Caco-2 (cell line): Measurements from ENCODE around the gene RBPMS2. TPM values are rescaled to one million over a fixed set of nuclear protein-coding genes. Genes with fewer than 3 reads are reported as not detected.
A peak's percentile ranks its signal among the peaks of the same experiment; 100 is the strongest.

ENCODE experiments used
- Bru-seq: library from RNA; stranded (reverse); fragments of 400-500 nt; gene quantifications from one replicate; lab custom pipeline; 2021; lab: Mats Ljungman, UMichigan
- BruChase-seq, 2 experiments: library from RNA; stranded (reverse); fragments of 400-500 nt; gene quantifications; one replicate each; lab custom pipeline; 2021; lab: Mats Ljungman, UMichigan
- BruUV-seq: library from RNA; stranded (reverse); fragments of 400-500 nt; replicated peaks from 2 replicates; lab custom pipeline; 2021; lab: Mats Ljungman, UMichigan
- CTCF ChIA-PET: fragments of 300-600 bp; sonication (Branson Sonifier 250); formaldehyde crosslinking; loops from one replicate; lab custom pipeline; 2022; ENCODE audit warnings: antibody characterized with exemption; lab: Charles Lee
- POLR2A ChIA-PET: fragments of 300-600 bp; sonication (Branson Sonifier 250); formaldehyde crosslinking; loops from one replicate; lab custom pipeline; 2022; ENCODE audit warnings: antibody characterized with exemption; lab: Charles Lee
- DNase-seq, 2 experiments: peaks; one replicate each; pipeline versions ENCODE4 v3.0.0 to v3.0.0-alpha.2; 2020 to 2022
- H3K27me3 ChIP-seq: replicated peaks from 2 replicates; pipeline ENCODE4 v1.6.0; 2011; ENCODE audit warnings: low read length; ENCODE audit not compliant: control insufficient read depth, insufficient read depth
- H3K36me3 ChIP-seq: 2 replicates; pipeline ENCODE4 v1.5.1; 2011; ENCODE audit warnings: low read length; ENCODE audit not compliant: control insufficient read depth, insufficient read depth
- H3K4me1 ChIP-seq: fragments of 250-450 bp; sonication (Bioruptor Pico); 2 replicates; pipeline ENCODE4 v1.5.1; 2020; ENCODE audit warnings: mild to moderate bottlenecking
- H3K4me3 ChIP-seq: 2 replicates; pipeline ENCODE4 v1.5.1; 2011; ENCODE audit warnings: low read depth, mild to moderate bottlenecking, control low read depth, low read length
- H3K9me3 ChIP-seq: fragments of 250-450 bp; sonication (Bioruptor Pico); 2 replicates; pipeline ENCODE4 v1.5.1; 2020; ENCODE audit warnings: mild to moderate bottlenecking, moderate library complexity
- H3K27ac Mint-ChIP-seq: one replicate; pipeline ENCODE4 v1.8.0; 2022; ENCODE audit warnings: mixed read lengths; ENCODE audit not compliant: unreplicated experiment
- H3K27me3 Mint-ChIP-seq: one replicate; pipeline ENCODE4 v1.8.0; 2022; ENCODE audit warnings: mixed read lengths; ENCODE audit not compliant: insufficient read depth, unreplicated experiment
- H3K36me3 Mint-ChIP-seq: one replicate; pipeline ENCODE4 v1.8.0; 2022; ENCODE audit warnings: mild to moderate bottlenecking, mixed read lengths; ENCODE audit not compliant: insufficient read depth, unreplicated experiment
- H3K4me1 Mint-ChIP-seq: one replicate; pipeline ENCODE4 v1.8.0; 2022; ENCODE audit warnings: low read depth, mixed read lengths; ENCODE audit not compliant: unreplicated experiment
- H3K4me3 Mint-ChIP-seq: one replicate; pipeline ENCODE4 v1.8.0; 2022; ENCODE audit warnings: mild to moderate bottlenecking, moderate library complexity, mixed read lengths; ENCODE audit not compliant: unreplicated experiment
- H3K9me3 Mint-ChIP-seq: one replicate; pipeline ENCODE4 v1.8.0; 2022; ENCODE audit warnings: mixed read lengths; ENCODE audit not compliant: unreplicated experiment
- CTCF ChIP-seq, 2 experiments: fragments of 200-600 bp in 1 of 2; IDR thresholded peaks; 1 replicate in 1 of 2; 2 replicates in 1 of 2; pipeline versions ENCODE4 v1.5.1 to v1.8.0; 2011 to 2022; ENCODE audit warnings: antibody characterized with exemption in 1 of 2, control low read depth in 1 of 2, inconsistent platforms in 1 of 2, low read depth in 1 of 2, low read length in 1 of 2, mild to moderate bottlenecking in 1 of 2, moderate library complexity in 1 of 2; ENCODE audit not compliant: insufficient read depth in 1 of 2, severe bottlenecking in 1 of 2, unreplicated experiment in 1 of 2
- intact Hi-C: fragments of 100-400 bp; cut with micrococcal nuclease; formaldehyde crosslinking; loops from one replicate; pipeline ENCODE4 v1.10.0; 2022; ENCODE audit not compliant: unreplicated experiment
- long read RNA-seq: library from polyadenylated mRNA; stranded (forward); transcript quantifications from one replicate; pipeline ENCODE4 v2.0.0, GENCODE V29; 2022
- total RNA-seq: library from RNA; stranded (reverse); gene quantifications from 2 replicates; pipeline ENCODE4 v1.2.3, GENCODE V29; 2022

Gene RBPMS2
- total RNA-seq (8.7 and 9.3 TPM in 2 replicates), Bru-seq, nascent RNA (percentile 42 among the genes with signal in this experiment), BruChase-seq, experiment 1, labeled RNA remaining after a 2-hour chase (percentile 45 among the genes with signal in this experiment), BruChase-seq, experiment 2, labeled RNA remaining after a 6-hour chase (percentile 47 among the genes with signal in this experiment)
- long read RNA-seq, transcript RBPMS2-201 (8 exons, 2,008 nt) = major isoform, 6 of 19 reads
- long read RNA-seq, partial matches to known transcripts = 12 of 19 reads
- long read RNA-seq, other reads (novel, unspliced or antisense) = 1 of 19 reads

- intact Hi-C loops = no loop called here
- H3K4me1 ChIP-seq = no peaks in the 10 kb centered on the region; the same call in 1 of the 2 replicates
- H3K36me3 ChIP-seq = no peaks in the 10 kb centered on the region
- no TSS peak for BruUV-seq
- Mint-ChIP-seq H3K9me3 (no peaks in the 10 kb centered on the region), H3K27ac (no peak within 1 kb of the TSS), H3K4me3 (peak within 1 kb of the TSS; percentile 81), H3K4me1 (no peaks in the 10 kb centered on the region), H3K27me3 (peaks cover 3% of the 10 kb centered on the region), H3K36me3 (no peaks in the 10 kb centered on the region)
- H3K9me3 ChIP-seq = no peaks in the 10 kb centered on the region
- POLR2A ChIA-PET = no interaction called here
- peak in 1 of 2 experiments; percentile 47 for DNase-seq
- H3K4me3 ChIP-seq = peak within 1 kb of the TSS; percentile 56
- no peak for TF ChIP-seq CTCF (IDR thresholded peaks at IDR 0.05; ENCODE audit: insufficient read depth in 1 of 2, low read depth in 1 of 2, low read length in 1 of 2, severe bottlenecking in 1 of 2, unreplicated experiment in 1 of 2)
- H3K27me3 ChIP-seq = no peaks in the 10 kb centered on the region
- CTCF ChIA-PET = no interaction called here
These were observed at the start of gene RBPMS2 for GRCh38 chr15:64775551-64776401. Gene RBPMS2, minus strand, starts transcription at chr15:64775589. Its CDS starts 270 bp downstream, at chr15:64775319.

GRCh38 chr15:64824929-64825430 lies 49.6 kb upstream of the RBPMS2 start:
- intact Hi-C loops = loop anchor here (1.0 kb wide), 1 partner anchor 10 kb away; no protein-coding TSS in a partner anchor
- TSS peak; percentile 80 for BruUV-seq

More at GRCh38 chr15:64824929-64825430, 49.6 kb upstream of the RBPMS2 start:
- H3K36me3 Mint-ChIP-seq = peaks cover 32% of the 10 kb centered on the region
- ChIA-PET POLR2A (interaction anchor here (0.6 to 1.7 kb wide), 7 partner anchors 11 to 919 kb away, joined by 3 to 8 read pairs (median 5); partner anchors contain the start of gene PPIB), CTCF (interaction anchor here (0.6 to 1.0 kb wide), 5 partner anchors 15 to 625 kb away, joined by 3 to 4 read pairs (median 3); partner anchors contain the start of gene PLEKHO2)
- Histone ChIP-seq H3K27me3 (no peaks in the 10 kb centered on the region), H3K36me3 (no peaks in the 10 kb centered on the region), H3K4me1 (peaks cover 3% of the 10 kb centered on the region; the same call in 1 of the 2 replicates), H3K4me3 (peak overlapping the region; percentile 67), H3K9me3 (no peaks in the 10 kb centered on the region)
- H3K27ac Mint-ChIP-seq = peak overlapping the region; percentile 93
- DNase-seq = peak in 1 of 2 experiments; percentile 25
- no peaks in the 10 kb centered on the region for H3K27me3 Mint-ChIP-seq
- H3K9me3 Mint-ChIP-seq = no peaks in the 10 kb centered on the region
- peak overlapping the region; percentile 75 for H3K4me3 Mint-ChIP-seq
- no peaks in the 10 kb centered on the region for H3K4me1 Mint-ChIP-seq
- no peak for TF ChIP-seq CTCF (IDR thresholded peaks at IDR 0.05; ENCODE audit: insufficient read depth in 1 of 2, low read depth in 1 of 2, low read length in 1 of 2, severe bottlenecking in 1 of 2, unreplicated experiment in 1 of 2)
